ENCODE measurements around the gene NISCH. TPM values are rescaled to one million over a fixed set of nuclear protein-coding genes. Genes with fewer than 3 reads are reported as not detected.
A peak's percentile ranks its signal among the peaks of the same experiment; 100 is the strongest.

Gene NISCH
- total and polyA plus RNA-seq, 2 donors (not counting 3 experiments of a cell fraction or from before 2014, with no cell fraction given), result 156 to 178 TPM

DNA sequence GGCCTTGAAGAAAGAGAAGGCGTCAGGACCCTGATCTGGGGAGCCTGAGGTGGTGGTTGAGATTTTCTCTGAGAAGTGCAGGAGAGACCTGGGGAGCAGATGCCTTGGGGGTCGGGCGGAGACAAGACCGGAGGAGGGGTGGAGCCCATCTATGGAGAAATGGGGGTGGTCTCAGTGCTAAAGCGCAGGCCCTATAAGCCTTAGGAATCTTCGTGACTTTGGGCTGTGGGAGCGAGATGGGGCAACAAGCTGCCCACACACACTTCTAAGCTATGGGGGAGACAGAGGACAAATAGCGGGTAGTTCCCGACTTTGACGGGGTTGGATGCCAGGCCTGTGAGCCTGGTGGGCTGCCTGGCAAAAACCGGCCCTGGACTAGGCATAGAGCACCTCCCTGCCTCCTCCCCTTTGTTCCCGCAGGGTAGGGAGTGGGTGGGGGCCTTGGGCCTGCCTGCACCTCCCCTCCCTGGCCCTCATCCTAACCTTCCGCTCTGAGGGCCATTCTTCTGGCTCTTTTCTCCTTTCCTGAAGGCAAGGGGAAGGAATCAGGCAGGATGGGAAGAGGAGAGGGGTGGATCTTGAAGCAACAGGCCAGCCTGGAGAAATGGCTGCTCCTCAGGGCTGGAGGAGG, 880 bp downstream of the NISCH start:
- Histone ChIP-seq H2AFZ (ENCODE audit: low read depth, low read length) (peak overlapping the region; percentile 54), H3K4me2 (ENCODE audit: insufficient read depth, low read length) (peak overlapping the region; percentile 90), H3K9me3 (replicated peaks; ENCODE audit: control insufficient read depth, insufficient read depth, low read length) (no peaks in the 10 kb centered on the region), H3K27ac (ENCODE audit: insufficient read depth, low read depth, low read length) (peak overlapping the region; percentile 23), H4K20me1 (replicated peaks; ENCODE audit: control insufficient read depth, extremely low read depth, insufficient read depth, low read length) (no peaks in the 10 kb centered on the region), H3K9ac (replicated peaks; ENCODE audit: extremely low read depth, insufficient read depth, low read length) (peak overlapping the region; percentile 75), H3K79me2 (ENCODE audit: control insufficient read depth, insufficient read depth, low read length) (peaks cover 40% of the 10 kb centered on the region), H3K4me1 (ENCODE audit: control insufficient read depth, extremely low read depth, insufficient read depth, low read length) (peaks cover 17% of the 10 kb centered on the region), H3K27me3 (ENCODE audit: control insufficient read depth in 2 of 2, insufficient read depth in 2 of 2, low read length in 2 of 2) (no peaks in the 10 kb centered on the region), H3K36me3 (ENCODE audit: control insufficient read depth in 2 of 2, extremely low read depth in 1 of 2, insufficient read depth in 2 of 2, low read length in 2 of 2) (peaks cover 17 to 19% of the 10 kb centered on the region in 2 experiments), H3K9me1 (replicated peaks; ENCODE audit: control insufficient read depth, extremely low read depth, insufficient read depth, low read length) (no peaks in the 10 kb centered on the region), H3K4me3 (replicated peaks in 1 of 3; ENCODE audit: insufficient read depth in 1 of 3, low read depth in 1 of 3, low read length in 3 of 3) (peak overlapping the region; percentile 80 to 97 (median 97))
- intact Hi-C loops (cut with micrococcal nuclease) (loop anchor here (5.0 kb wide), 1 partner anchor 41 kb away; the partner anchor contains the start of gene STAB1), dilution Hi-C loops (cut with MboI; ENCODE audit: extremely low pct_ligation_motif_present, low sequenced_read_pairs) (no loop called here)
- ChIA-PET CTCF (interaction anchor here (0.6 to 1.5 kb wide), 6 partner anchors 8 to 135 kb away, joined by 3 to 6 read pairs (median 4); no protein-coding TSS in a partner anchor), POLR2A (no interaction called here)
- TSS peak; percentile 60 for BruUV-seq (replicated peaks)
- TF ChIP-seq POLR2AphosphoS5 (IDR thresholded peaks at IDR 0.05; ENCODE audit: insufficient read depth, low read depth, low read length), result peak; percentile 45
- TF ChIP-seq FOS (IDR thresholded peaks at IDR 0.05; ENCODE audit: borderline replicate concordance, insufficient read depth, low read length), result no peak
- TF ChIP-seq POLR2A (IDR thresholded peaks at IDR 0.05; ENCODE audit: low read depth, low read length), result peak; percentile 37
- FAIRE-seq (peak; percentile 90), DNase-seq (ENCODE audit: low read depth, low spot score) (peak; percentile 58)

DNA sequence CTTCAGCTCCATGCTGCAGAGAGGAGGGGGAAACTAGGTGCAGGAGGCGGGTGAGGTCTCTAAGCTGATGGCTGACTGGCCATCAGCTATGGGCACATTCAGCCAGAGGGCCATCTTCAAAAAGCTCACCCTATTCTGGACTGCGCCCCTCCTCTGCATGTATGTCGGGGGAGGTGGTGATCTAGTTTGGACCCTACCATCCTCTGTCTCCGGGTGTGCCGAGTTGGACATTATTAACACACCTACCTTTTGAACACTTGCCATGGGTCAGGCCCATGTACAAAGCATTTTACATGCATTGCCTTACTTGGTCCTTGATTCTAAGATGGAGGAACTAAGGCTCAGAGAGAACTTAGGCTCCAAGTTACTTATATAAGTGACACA, 1.4 kb downstream of the NISCH start:
- H3K9me3 ChIP-seq (replicated peaks; ENCODE audit: control insufficient read depth, insufficient read depth, low read length), result no peaks in the 10 kb centered on the region
- H2AFZ ChIP-seq (ENCODE audit: low read depth, low read length), result peak overlapping the region; percentile 54
- H3K4me1 ChIP-seq (ENCODE audit: control insufficient read depth, extremely low read depth, insufficient read depth, low read length), result peaks cover 17% of the 10 kb centered on the region
- H3K27me3 ChIP-seq (ENCODE audit: control insufficient read depth in 2 of 2, insufficient read depth in 2 of 2, low read length in 2 of 2), result no peaks in the 10 kb centered on the region
- no peak for FAIRE-seq
- peak overlapping the region; percentile 90 for H3K4me2 ChIP-seq (ENCODE audit: insufficient read depth, low read length)
- no peak for TF ChIP-seq POLR2A (IDR thresholded peaks at IDR 0.05; ENCODE audit: low read depth, low read length)
- peak overlapping the region; percentile 75 for H3K9ac ChIP-seq (replicated peaks; ENCODE audit: extremely low read depth, insufficient read depth, low read length)
- peak overlapping the region; percentile 80 to 97 (median 97) for H3K4me3 ChIP-seq (replicated peaks in 1 of 3; ENCODE audit: insufficient read depth in 1 of 3, low read depth in 1 of 3, low read length in 3 of 3)
- peaks cover 18 to 20% of the 10 kb centered on the region in 2 experiments for H3K36me3 ChIP-seq (ENCODE audit: control insufficient read depth in 2 of 2, extremely low read depth in 1 of 2, insufficient read depth in 2 of 2, low read length in 2 of 2)
- dilution Hi-C loops (cut with MboI; ENCODE audit: extremely low pct_ligation_motif_present, low sequenced_read_pairs), result no loop called here
- intact Hi-C loops (cut with micrococcal nuclease), result loop anchor here (5.0 kb wide), 1 partner anchor 41 kb away; the partner anchor contains the start of gene STAB1
- BruUV-seq (replicated peaks), result no TSS peak
- H3K9me1 ChIP-seq (replicated peaks; ENCODE audit: control insufficient read depth, extremely low read depth, insufficient read depth, low read length), result no peaks in the 10 kb centered on the region
- ChIA-PET POLR2A (no interaction called here), CTCF (interaction anchor here (0.6 to 1.5 kb wide), 7 partner anchors 9 to 134 kb away, joined by 3 to 6 read pairs (median 3); no protein-coding TSS in a partner anchor)
- H3K27ac ChIP-seq (ENCODE audit: insufficient read depth, low read depth, low read length), result no peak overlapping the region
- peaks cover 40% of the 10 kb centered on the region for H3K79me2 ChIP-seq (ENCODE audit: control insufficient read depth, insufficient read depth, low read length)
- H4K20me1 ChIP-seq (replicated peaks; ENCODE audit: control insufficient read depth, extremely low read depth, insufficient read depth, low read length), result no peaks in the 10 kb centered on the region
- DNase-seq (ENCODE audit: low read depth, low spot score), result no peak

Measured in endothelial cell of umbilical vein (primary cell).